Calu3 (cell line): ENCODE data around the gene RAPGEF5. TPM values are rescaled to one million over a fixed set of nuclear protein-coding genes. Genes with fewer than 3 reads are reported as not detected.

Experiments used
- BruUV-seq: library from RNA; stranded (reverse); fragments of 400-500 nt; replicated peaks from 2 replicates; lab custom pipeline; 2021; lab: Mats Ljungman, UMichigan
- CTCF ChIA-PET: fragments of 300-600 bp; sonication (Branson Sonifier 250); formaldehyde crosslinking; loops from one replicate; lab custom pipeline; 2022; ENCODE audit warnings: antibody characterized with exemption; lab: Charles Lee
- DNase-seq: peaks from one replicate; pipeline ENCODE4 v3.0.0; 2022
- H3K27ac Mint-ChIP-seq: one replicate; pipeline ENCODE4 v1.8.0; 2022; ENCODE audit warnings: mixed read lengths; ENCODE audit not compliant: unreplicated experiment
- H3K27me3 Mint-ChIP-seq: one replicate; pipeline ENCODE4 v1.8.0; 2022; ENCODE audit warnings: mixed read lengths; ENCODE audit not compliant: unreplicated experiment
- H3K36me3 Mint-ChIP-seq: one replicate; pipeline ENCODE4 v1.8.0; 2022; ENCODE audit warnings: mild to moderate bottlenecking, moderate library complexity, mixed read lengths; ENCODE audit not compliant: insufficient read depth, unreplicated experiment
- H3K4me1 Mint-ChIP-seq: one replicate; pipeline ENCODE4 v1.8.0; 2022; ENCODE audit warnings: mild to moderate bottlenecking, low read depth, mixed read lengths; ENCODE audit not compliant: unreplicated experiment
- H3K4me3 Mint-ChIP-seq: one replicate; pipeline ENCODE4 v1.8.0; 2022; ENCODE audit warnings: mild to moderate bottlenecking, low read depth, moderate library complexity, mixed read lengths; ENCODE audit not compliant: unreplicated experiment
- H3K9me3 Mint-ChIP-seq: one replicate; pipeline ENCODE4 v1.8.0; 2022; ENCODE audit warnings: low read depth, mixed read lengths; ENCODE audit not compliant: unreplicated experiment
- intact Hi-C: fragments of 100-400 bp; cut with micrococcal nuclease; formaldehyde crosslinking; loops from one replicate; pipeline ENCODE4 v1.10.0; 2022; ENCODE audit not compliant: unreplicated experiment
- total RNA-seq: library from RNA; stranded (reverse); gene quantifications from 2 replicates; pipeline ENCODE4 v1.2.3, GENCODE V29; 2022
- TF ChIP-seq, protein P1 (sequence below): fragments of 200-600 bp; IDR thresholded peaks from one replicate; pipeline ENCODE4 v1.8.0; 2022; ENCODE audit warnings: antibody characterized with exemption; ENCODE audit not compliant: unreplicated experiment

RAPGEF5 gene
- total RNA-seq, 1 experiment from 2014 or later = 108 TPM

DNA sequence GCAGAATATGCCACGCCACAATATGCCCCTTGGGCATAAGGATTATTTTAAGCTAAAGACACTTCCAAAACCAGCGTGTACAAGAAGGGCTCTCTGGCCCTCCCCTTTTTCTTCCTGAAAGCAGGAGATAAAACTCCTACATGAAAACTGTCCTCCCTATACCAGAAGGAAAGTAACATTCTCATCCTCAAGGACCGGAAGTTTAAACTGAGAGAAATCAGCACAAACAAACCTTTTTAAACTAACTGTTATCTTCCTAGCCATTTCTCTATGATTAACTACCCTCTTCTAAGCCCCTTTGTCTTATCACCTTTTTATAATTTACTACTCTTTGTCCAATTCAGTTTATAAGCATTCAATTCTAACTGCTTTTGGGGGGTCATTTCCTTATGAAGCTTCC is 16.4 kb upstream of the RAPGEF5 start:
- intact Hi-C loops = no loop called here
- Mint-ChIP-seq H3K9me3 (no peaks in the 10 kb centered on the region), H3K4me1 (peaks cover 28% of the 10 kb centered on the region), H3K4me3 (no peak overlapping the region), H3K27me3 (no peaks in the 10 kb centered on the region), H3K27ac (no peak overlapping the region), H3K36me3 (no peaks in the 10 kb centered on the region)
- DNase-seq = no peak
- no TSS peak for BruUV-seq
- TF ChIP-seq, protein P1, sequence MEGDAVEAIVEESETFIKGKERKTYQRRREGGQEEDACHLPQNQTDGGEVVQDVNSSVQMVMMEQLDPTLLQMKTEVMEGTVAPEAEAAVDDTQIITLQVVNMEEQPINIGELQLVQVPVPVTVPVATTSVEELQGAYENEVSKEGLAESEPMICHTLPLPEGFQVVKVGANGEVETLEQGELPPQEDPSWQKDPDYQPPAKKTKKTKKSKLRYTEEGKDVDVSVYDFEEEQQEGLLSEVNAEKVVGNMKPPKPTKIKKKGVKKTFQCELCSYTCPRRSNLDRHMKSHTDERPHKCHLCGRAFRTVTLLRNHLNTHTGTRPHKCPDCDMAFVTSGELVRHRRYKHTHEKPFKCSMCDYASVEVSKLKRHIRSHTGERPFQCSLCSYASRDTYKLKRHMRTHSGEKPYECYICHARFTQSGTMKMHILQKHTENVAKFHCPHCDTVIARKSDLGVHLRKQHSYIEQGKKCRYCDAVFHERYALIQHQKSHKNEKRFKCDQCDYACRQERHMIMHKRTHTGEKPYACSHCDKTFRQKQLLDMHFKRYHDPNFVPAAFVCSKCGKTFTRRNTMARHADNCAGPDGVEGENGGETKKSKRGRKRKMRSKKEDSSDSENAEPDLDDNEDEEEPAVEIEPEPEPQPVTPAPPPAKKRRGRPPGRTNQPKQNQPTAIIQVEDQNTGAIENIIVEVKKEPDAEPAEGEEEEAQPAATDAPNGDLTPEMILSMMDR = no peak
- CTCF ChIA-PET = interaction anchor here (0.6 to 2.2 kb wide), 7 partner anchors 11 to 623 kb away, joined by 3 to 6 read pairs (median 3); no protein-coding TSS in a partner anchor

DNA sequence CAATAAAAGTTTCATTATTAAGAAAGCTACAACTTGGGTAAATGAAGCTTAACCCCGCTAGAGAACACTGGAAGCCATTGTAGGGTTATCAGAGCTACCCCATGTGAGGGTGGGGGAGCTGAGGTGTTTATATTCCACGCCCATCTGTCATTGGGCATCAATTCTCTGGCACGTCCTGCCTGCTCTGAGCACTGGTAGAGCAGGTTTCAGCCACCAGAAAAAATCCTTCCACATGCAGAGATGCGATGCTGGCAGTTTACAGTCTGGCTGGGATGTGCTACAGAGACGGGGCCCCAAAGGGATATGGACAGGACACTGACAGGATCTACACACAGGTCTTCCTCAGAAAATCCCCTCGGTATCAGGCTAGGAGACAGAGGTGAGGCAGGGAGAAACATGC is 15.9 kb upstream of the RAPGEF5 start:
- Mint-ChIP-seq H3K4me1 (peaks cover 28% of the 10 kb centered on the region), H3K36me3 (no peaks in the 10 kb centered on the region), H3K27me3 (no peaks in the 10 kb centered on the region), H3K4me3 (no peak overlapping the region), H3K27ac (no peak overlapping the region), H3K9me3 (no peaks in the 10 kb centered on the region)
- peak; percentile 66 for DNase-seq
- intact Hi-C loops = no loop called here
- TF ChIP-seq, protein P1 = no peak
- CTCF ChIA-PET = interaction anchor here (0.6 to 2.2 kb wide), 8 partner anchors 10 to 623 kb away, joined by 3 to 9 read pairs (median 4); no protein-coding TSS in a partner anchor
- BruUV-seq = no TSS peak

DNA sequence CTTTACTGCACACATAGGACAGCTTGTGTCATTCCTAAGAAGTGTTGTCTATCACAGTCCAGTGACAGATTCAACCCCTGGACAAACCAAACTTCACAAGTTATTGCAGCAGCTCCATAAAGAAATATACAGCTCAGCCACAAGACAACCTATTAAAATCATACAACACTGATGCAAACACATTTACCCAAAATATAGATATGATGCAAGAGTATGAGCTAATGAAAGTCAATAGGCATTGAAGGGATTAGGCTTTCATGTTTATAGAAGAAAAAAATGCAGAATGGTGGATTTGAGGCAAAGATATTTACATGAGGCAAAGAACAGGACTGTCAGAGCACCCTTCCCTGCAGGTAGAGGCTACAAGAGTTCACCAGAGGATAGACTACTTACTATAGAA is 14.9 kb upstream of the RAPGEF5 start:
- intact Hi-C loops = no loop called here
- CTCF ChIA-PET = interaction anchor here (1.7 to 1.8 kb wide), 2 partner anchors 22 to 48 kb away, joined by 3 to 4 read pairs; no protein-coding TSS in a partner anchor
- no peaks in the 10 kb centered on the region for H3K9me3 Mint-ChIP-seq
- no peaks in the 10 kb centered on the region for H3K36me3 Mint-ChIP-seq
- BruUV-seq = no TSS peak
- no peak overlapping the region for H3K27ac Mint-ChIP-seq
- no peak for DNase-seq
- no peaks in the 10 kb centered on the region for H3K27me3 Mint-ChIP-seq
- TF ChIP-seq, protein P1 = no peak
- H3K4me1 Mint-ChIP-seq = peaks cover 28% of the 10 kb centered on the region
- no peak overlapping the region for H3K4me3 Mint-ChIP-seq

DNA sequence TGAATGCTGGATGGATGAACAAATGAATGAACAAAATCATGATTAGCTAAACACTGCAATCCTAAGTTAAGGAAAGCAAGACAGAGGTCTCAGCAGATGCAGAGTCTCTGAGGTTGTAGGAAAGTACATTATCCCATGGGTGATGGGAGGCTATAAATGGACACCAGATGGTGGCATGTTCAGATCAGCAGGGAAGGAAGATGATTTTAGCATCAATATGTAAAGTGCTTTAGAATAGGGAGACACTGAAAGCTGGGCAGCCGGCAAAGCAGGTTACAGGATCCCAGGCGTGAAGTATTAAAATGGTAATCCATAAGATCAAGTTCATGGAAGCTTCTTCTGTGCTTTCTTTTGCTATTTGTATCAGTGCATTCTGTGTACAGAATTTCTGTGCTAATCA is 7.9 kb upstream of the RAPGEF5 start:
- no peak overlapping the region for H3K27ac Mint-ChIP-seq
- no peak for DNase-seq
- H3K27me3 Mint-ChIP-seq = no peaks in the 10 kb centered on the region
- H3K9me3 Mint-ChIP-seq = no peaks in the 10 kb centered on the region
- TF ChIP-seq, protein P1 = no peak
- CTCF ChIA-PET = interaction anchor here (0.7 to 1.7 kb wide), 3 partner anchors 9 to 92 kb away, joined by 3 to 4 read pairs (median 4); no protein-coding TSS in a partner anchor
- no TSS peak for BruUV-seq
- H3K4me1 Mint-ChIP-seq = peaks cover 19% of the 10 kb centered on the region
- H3K36me3 Mint-ChIP-seq = peaks cover 12% of the 10 kb centered on the region
- intact Hi-C loops = no loop called here
- no peak overlapping the region for H3K4me3 Mint-ChIP-seq
